ENCODE data around the gene TCP11L1.
"Not testable (repeated sequence)": the region's sequence is repeated elsewhere in the genome, so short reads cannot be mapped to it uniquely, and the experiment has no call there.

TCP11L1 gene

GRCh38 chr11:33068611-33069340 is 29.4 kb downstream of the TCP11L1 start:
- DNase-seq = no peak

GRCh38 chr11:33072465-33072864 is 33.1 kb downstream of the TCP11L1 start:
- DNase-seq = no peak

GRCh38 chr11:33083918-33084317 is 44.5 kb downstream of the TCP11L1 start:
- DNase-seq = no peak

- DNase-seq = no peak
These were observed 46.6 kb downstream of the TCP11L1 start for GRCh38 chr11:33086017-33086416.

GRCh38 chr11:33089776-33090175 is 50.4 kb downstream of the TCP11L1 start:
- DNase-seq = no peak

GRCh38 chr11:33094157-33094556 is 54.8 kb downstream of the TCP11L1 start:
- DNase-seq = no peak

- DNase-seq = no peak
These were observed 64.5 kb downstream of the TCP11L1 start for GRCh38 chr11:33103836-33104235.

- no peak for DNase-seq
These were observed 70.0 kb downstream of the TCP11L1 start for GRCh38 chr11:33109294-33109895.

- DNase-seq = no peak
These were observed 70.7 kb downstream of the TCP11L1 start for GRCh38 chr11:33110083-33110482.

- DNase-seq = no peak
These were observed 77.2 kb downstream of the TCP11L1 start for GRCh38 chr11:33116535-33116934.

GRCh38 chr11:33122696-33123095 is 83.3 kb downstream of the TCP11L1 start:
- not testable (repeated sequence) for DNase-seq
